ENCODE data around the gene TEAD3. TPM values are rescaled to one million over a fixed set of nuclear protein-coding genes. Genes with fewer than 3 reads are reported as not detected.

Gene TEAD3
- total RNA-seq, 4 donors from 2014 or later: 13.7 to 33.5 (median 29.3) TPM

GRCh38 chr6:35463292-35463691 is 33.6 kb downstream of the TEAD3 start:
- no peak overlapping the region for H3K27ac ChIP-seq
- DNase-seq: no peak
- 78 to 85% methylated on average over 4 of the region's 4 CpGs for WGBS, 2 donors
- H3K4me1 ChIP-seq: peaks cover 0 to 30% (median 5%) of the 10 kb centered on the region in 3 donors
- TF ChIP-seq POLR2A (IDR thresholded peaks at IDR 0.05): no peak
- no peak for TF ChIP-seq CTCF (IDR thresholded peaks at IDR 0.05)
- H3K36me3 ChIP-seq: peaks cover 0 to 67% (median 8%) of the 10 kb centered on the region in 3 donors
- H3K4me3 ChIP-seq: no peak overlapping the region
- H3K9me3 ChIP-seq: no peaks in the 10 kb centered on the region
- no peaks in the 10 kb centered on the region for H3K27me3 ChIP-seq
- intact Hi-C loops (cut with DNase I): no loop called here

GRCh38 chr6:35461270-35461669 is 35.6 kb downstream of the TEAD3 start:
- H3K27ac ChIP-seq: peak overlapping the region in 2 of 4 donors; percentile 13 to 38
- no peak for TF ChIP-seq POLR2A (IDR thresholded peaks at IDR 0.05)
- no peak for TF ChIP-seq CTCF (IDR thresholded peaks at IDR 0.05)
- no peaks in the 10 kb centered on the region for H3K27me3 ChIP-seq
- no peaks in the 10 kb centered on the region for H3K9me3 ChIP-seq
- DNase-seq: no peak
- peaks cover 0 to 21% (median 0%) of the 10 kb centered on the region in 3 donors for H3K4me1 ChIP-seq
- H3K36me3 ChIP-seq: peaks cover 0 to 82% (median 4%) of the 10 kb centered on the region in 3 donors
- intact Hi-C loops (cut with DNase I): no loop called here
- 33 to 42% methylated on average over 1 to 3 of the region's 3 CpGs for WGBS, 2 donors
- H3K4me3 ChIP-seq: no peak overlapping the region

- Histone ChIP-seq H3K4me1 (peaks cover 18 to 55% (median 21%) of the 10 kb centered on the region in 3 donors), H3K27me3 (no peaks in the 10 kb centered on the region), H3K36me3 (peaks cover 0 to 67% (median 0%) of the 10 kb centered on the region in 3 donors), H3K9me3 (no peaks in the 10 kb centered on the region), H3K27ac (no peak overlapping the region), H3K4me3 (no peak overlapping the region)
- WGBS, 2 donors: 73 to 76% methylated on average over 4 of the region's 4 CpGs
- intact Hi-C loops (cut with DNase I): no loop called here
- no peak for DNase-seq
- no peak for TF ChIP-seq CTCF (IDR thresholded peaks at IDR 0.05)
- no peak for TF ChIP-seq POLR2A (IDR thresholded peaks at IDR 0.05)
Observed at GRCh38 chr6:35457907-35458306, 39.0 kb downstream of the TEAD3 start.

GRCh38 chr6:35454391-35455110 is 42.3 kb downstream of the TEAD3 start:
- TF ChIP-seq CTCF (IDR thresholded peaks at IDR 0.05) (no peak), POLR2A (IDR thresholded peaks at IDR 0.05) (no peak)
- H3K9me3 ChIP-seq: no peaks in the 10 kb centered on the region
- 43 to 75% methylated on average over 6 to 8 of the region's 9 CpGs for WGBS, 2 donors
- no peaks in the 10 kb centered on the region for H3K27me3 ChIP-seq
- peak overlapping the region in 1 of 4 donors; percentile 26 for H3K4me3 ChIP-seq
- no peak for DNase-seq
- intact Hi-C loops (cut with DNase I): loop anchor here (5.0 kb wide), 1 partner anchor 112 kb away; the partner anchor contains the start of gene PPARD
- H3K36me3 ChIP-seq: peaks cover 0 to 42% (median 0%) of the 10 kb centered on the region in 3 donors
- H3K27ac ChIP-seq: peak overlapping the region; percentile 39 to 88 (median 64)
- H3K4me1 ChIP-seq: peaks cover 24 to 54% (median 26%) of the 10 kb centered on the region in 3 donors

GRCh38 chr6:35453236-35453635 is 43.6 kb downstream of the TEAD3 start:
- TF ChIP-seq CTCF (IDR thresholded peaks at IDR 0.05) (no peak), POLR2A (IDR thresholded peaks at IDR 0.05) (no peak)
- intact Hi-C loops (cut with DNase I): loop anchor here (5.0 kb wide), 1 partner anchor 111 kb away; the partner anchor contains the start of gene PPARD
- DNase-seq: no peak
- Histone ChIP-seq H3K4me3 (peak overlapping the region in 3 of 4 donors; percentile 62 to 85 (median 79)), H3K9me3 (no peaks in the 10 kb centered on the region), H3K27me3 (no peaks in the 10 kb centered on the region), H3K4me1 (peaks cover 24 to 58% (median 26%) of the 10 kb centered on the region in 3 donors), H3K36me3 (peaks cover 0 to 29% (median 0%) of the 10 kb centered on the region in 3 donors), H3K27ac (peak overlapping the region in 3 of 4 donors; percentile 75 to 88 (median 84))
- 10 to 21% methylated on average over 2 to 3 of the region's 3 CpGs for WGBS, 2 donors

All from esophagus squamous epithelium (tissue), 5 donors.